ENCODE results near the gene MINAR2.

The MINAR2 gene

GRCh38 chr5:129747572-129748407 lies at the start of gene MINAR2:
Gene MINAR2 (plus strand): TSS chr5:129748094. CDS start chr5:129748191, 97 bp downstream.
- Histone ChIP-seq H4K20me1 (no peaks in the 10 kb centered on the region), H3K4me1 (no peaks in the 10 kb centered on the region), H3K4me3 (no peak within 1 kb of the TSS), H3K27me3 (no peaks in the 10 kb centered on the region), H3K4me2 (no peak within 1 kb of the TSS), H3K9me3 (replicated peaks in 1 of 11) (no peaks in the 10 kb centered on the region), H3K9ac (no peak within 1 kb of the TSS), H3K27ac (no peak within 1 kb of the TSS), H3K36me3 (no peaks in the 10 kb centered on the region)
- TF ChIP-seq Cebpa-rat (IDR thresholded peaks at IDR 0.05) = no peak

GRCh38 chr5:129698661-129699060 lies 49.2 kb upstream of the MINAR2 start:
- no peak overlapping the region for H3K4me2 ChIP-seq

GRCh38 chr5:129716235-129716634 lies 31.7 kb upstream of the MINAR2 start:
- H3K36me3 ChIP-seq = no peaks in the 10 kb centered on the region
- H3K9me3 ChIP-seq (replicated peaks in 1 of 11) = no peaks in the 10 kb centered on the region
- no peak overlapping the region for H3K4me3 ChIP-seq
- H3K4me1 ChIP-seq = no peaks in the 10 kb centered on the region
- no peaks in the 10 kb centered on the region for H3K27me3 ChIP-seq
- no peak overlapping the region for H3K9ac ChIP-seq
- no peak overlapping the region for H3K4me2 ChIP-seq
- TF ChIP-seq Cebpa-rat (IDR thresholded peaks at IDR 0.05) = no peak
- H3K27ac ChIP-seq = no peak overlapping the region
- H4K20me1 ChIP-seq = no peaks in the 10 kb centered on the region

More at GRCh38 chr5:129698661-129699060, 49.2 kb upstream of the MINAR2 start:
- no peaks in the 10 kb centered on the region for H3K27me3 ChIP-seq
- no peak overlapping the region for H3K4me3 ChIP-seq
- no peaks in the 10 kb centered on the region for H4K20me1 ChIP-seq
- no peak overlapping the region for H3K9ac ChIP-seq
- H3K36me3 ChIP-seq = no peaks in the 10 kb centered on the region
- no peak for TF ChIP-seq Cebpa-rat (IDR thresholded peaks at IDR 0.05)
- no peak overlapping the region for H3K27ac ChIP-seq
- no peaks in the 10 kb centered on the region for H3K4me1 ChIP-seq
- no peaks in the 10 kb centered on the region for H3K9me3 ChIP-seq (replicated peaks in 1 of 11)

- Histone ChIP-seq H3K9me3 (replicated peaks in 1 of 11) (no peaks in the 10 kb centered on the region), H3K4me1 (no peaks in the 10 kb centered on the region), H3K27ac (no peak overlapping the region), H4K20me1 (no peaks in the 10 kb centered on the region), H3K4me3 (no peak overlapping the region), H3K4me2 (no peak overlapping the region), H3K27me3 (no peaks in the 10 kb centered on the region), H3K9ac (no peak overlapping the region), H3K36me3 (no peaks in the 10 kb centered on the region)
- TF ChIP-seq Cebpa-rat (IDR thresholded peaks at IDR 0.05) = no peak
Observed at GRCh38 chr5:129716651-129717050, 31.2 kb upstream of the MINAR2 start.

- no peaks in the 10 kb centered on the region for H3K9me3 ChIP-seq (replicated peaks in 1 of 11)
- H3K36me3 ChIP-seq = no peaks in the 10 kb centered on the region
- no peak overlapping the region for H3K4me2 ChIP-seq
- H3K4me3 ChIP-seq = no peak overlapping the region
- no peak overlapping the region for H3K27ac ChIP-seq
- no peaks in the 10 kb centered on the region for H4K20me1 ChIP-seq
- no peaks in the 10 kb centered on the region for H3K27me3 ChIP-seq
- no peak for TF ChIP-seq Cebpa-rat (IDR thresholded peaks at IDR 0.05)
- H3K9ac ChIP-seq = no peak overlapping the region
- H3K4me1 ChIP-seq = no peaks in the 10 kb centered on the region
Observed at GRCh38 chr5:129717751-129718310, 30.1 kb upstream of the MINAR2 start.

- no peak overlapping the region for H3K27ac ChIP-seq
- H3K4me2 ChIP-seq = no peak overlapping the region
- H3K9me3 ChIP-seq (replicated peaks in 1 of 11) = no peaks in the 10 kb centered on the region
- H4K20me1 ChIP-seq = no peaks in the 10 kb centered on the region
- no peak overlapping the region for H3K9ac ChIP-seq
- H3K4me3 ChIP-seq = no peak overlapping the region
- TF ChIP-seq Cebpa-rat (IDR thresholded peaks at IDR 0.05) = no peak
- no peaks in the 10 kb centered on the region for H3K4me1 ChIP-seq
- no peaks in the 10 kb centered on the region for H3K36me3 ChIP-seq
- H3K27me3 ChIP-seq = no peaks in the 10 kb centered on the region
Observed at GRCh38 chr5:129718471-129719090, 29.3 kb upstream of the MINAR2 start.

GRCh38 chr5:129724222-129724621 lies 23.7 kb upstream of the MINAR2 start:
- TF ChIP-seq Cebpa-rat (IDR thresholded peaks at IDR 0.05) = no peak
- Histone ChIP-seq H3K9me3 (replicated peaks in 1 of 11) (no peaks in the 10 kb centered on the region), H3K4me3 (no peak overlapping the region), H3K4me2 (no peak overlapping the region), H3K27me3 (no peaks in the 10 kb centered on the region), H3K27ac (no peak overlapping the region), H3K4me1 (no peaks in the 10 kb centered on the region), H3K36me3 (no peaks in the 10 kb centered on the region), H4K20me1 (no peaks in the 10 kb centered on the region), H3K9ac (no peak overlapping the region)

- Histone ChIP-seq H3K36me3 (no peaks in the 10 kb centered on the region), H4K20me1 (no peaks in the 10 kb centered on the region), H3K27me3 (no peaks in the 10 kb centered on the region), H3K4me2 (no peak overlapping the region), H3K4me1 (no peaks in the 10 kb centered on the region), H3K9me3 (replicated peaks in 1 of 11) (no peaks in the 10 kb centered on the region), H3K9ac (no peak overlapping the region), H3K4me3 (no peak overlapping the region), H3K27ac (no peak overlapping the region)
- TF ChIP-seq Cebpa-rat (IDR thresholded peaks at IDR 0.05) = no peak
Observed at GRCh38 chr5:129724647-129725046, 23.2 kb upstream of the MINAR2 start.

- H3K36me3 ChIP-seq = no peaks in the 10 kb centered on the region
- no peaks in the 10 kb centered on the region for H4K20me1 ChIP-seq
Observed at GRCh38 chr5:129739773-129740172, 8.1 kb upstream of the MINAR2 start.

More at GRCh38 chr5:129739773-129740172, 8.1 kb upstream of the MINAR2 start:
- H3K27me3 ChIP-seq = no peaks in the 10 kb centered on the region
- no peak overlapping the region for H3K27ac ChIP-seq
- H3K4me1 ChIP-seq = no peaks in the 10 kb centered on the region
- no peaks in the 10 kb centered on the region for H3K9me3 ChIP-seq (replicated peaks in 1 of 11)
- H3K4me2 ChIP-seq = no peak overlapping the region
- H3K9ac ChIP-seq = no peak overlapping the region
- H3K4me3 ChIP-seq = no peak overlapping the region
- no peak for TF ChIP-seq Cebpa-rat (IDR thresholded peaks at IDR 0.05)
